Neutrophil (primary cell): ENCODE measurements around the gene CRADD.

Experiments used
- H3K27ac ChIP-seq: fragments of 200-600 bp; sonication (generic); 2 replicates; pipeline ENCODE4 v1.5.1; 2016; ENCODE audit warnings: mild to moderate bottlenecking, moderate library complexity
- H3K27me3 ChIP-seq: fragments of 200-600 bp; sonication (generic); 2 replicates; pipeline ENCODE4 v1.6.0; 2016; ENCODE audit warnings: mild to moderate bottlenecking
- H3K36me3 ChIP-seq: fragments of 200-600 bp; sonication (generic); 2 replicates; pipeline ENCODE4 v1.5.1; 2017
- H3K4me1 ChIP-seq, 2 experiments: fragments of 200-600 bp in 1 of 2; sonication (generic) in 1 of 2; 1 replicate in 1 of 2; 2 replicates in 1 of 2; pipeline versions ENCODE4 v1.5.1 to v1.6.1; 2013 to 2016; ENCODE audit warnings: low read depth in 1 of 2, low read length in 1 of 2, mild to moderate bottlenecking in 1 of 2, moderate library complexity in 1 of 2; ENCODE audit not compliant: control insufficient read depth in 1 of 2, insufficient read depth in 1 of 2
- H3K4me3 ChIP-seq, 2 experiments: fragments of 200-600 bp in 1 of 2; sonication (generic) in 1 of 2; 1 replicate in 1 of 2; 2 replicates in 1 of 2; pipeline ENCODE4 v1.5.1; 2013 to 2016; ENCODE audit warnings: low read depth in 1 of 2, low read length in 1 of 2, mild to moderate bottlenecking in 1 of 2, moderate library complexity in 1 of 2
- H3K9me3 ChIP-seq: fragments of 200-600 bp; sonication (generic); 2 replicates; pipeline ENCODE4 v1.5.1; 2016
- TF ChIP-seq, protein P1 (sequence below): fragments of 200-600 bp; sonication (generic); IDR thresholded peaks from 2 replicates; pipeline ENCODE4 v1.5.1; 2016; ENCODE audit warnings: antibody characterized with exemption

The CRADD gene

DNA sequence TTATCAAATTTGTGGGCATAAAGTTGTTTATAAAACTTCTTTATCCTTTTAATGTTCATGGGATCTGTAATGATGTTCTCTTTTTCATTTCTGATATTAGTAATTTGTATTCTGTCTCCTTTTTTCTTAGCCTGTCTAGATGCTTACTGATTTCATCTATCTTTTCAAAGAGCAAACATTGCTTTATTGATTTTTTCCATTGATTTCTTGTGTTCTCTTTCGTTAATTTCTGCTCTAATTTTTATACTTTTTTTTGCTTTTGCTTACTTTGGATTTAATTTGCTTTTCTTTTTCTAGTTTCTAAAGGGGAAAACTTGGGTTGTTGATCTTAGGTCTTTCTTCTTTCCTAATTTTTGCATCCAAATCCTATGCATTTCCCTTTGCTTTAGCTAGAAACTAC lies 42.5 kb downstream of the CRADD start:
- H3K4me1 ChIP-seq: no peaks in the 10 kb centered on the region
- H3K27ac ChIP-seq: no peak overlapping the region
- H3K4me3 ChIP-seq: no peak overlapping the region
- no peaks in the 10 kb centered on the region for H3K27me3 ChIP-seq
- TF ChIP-seq, protein P1, sequence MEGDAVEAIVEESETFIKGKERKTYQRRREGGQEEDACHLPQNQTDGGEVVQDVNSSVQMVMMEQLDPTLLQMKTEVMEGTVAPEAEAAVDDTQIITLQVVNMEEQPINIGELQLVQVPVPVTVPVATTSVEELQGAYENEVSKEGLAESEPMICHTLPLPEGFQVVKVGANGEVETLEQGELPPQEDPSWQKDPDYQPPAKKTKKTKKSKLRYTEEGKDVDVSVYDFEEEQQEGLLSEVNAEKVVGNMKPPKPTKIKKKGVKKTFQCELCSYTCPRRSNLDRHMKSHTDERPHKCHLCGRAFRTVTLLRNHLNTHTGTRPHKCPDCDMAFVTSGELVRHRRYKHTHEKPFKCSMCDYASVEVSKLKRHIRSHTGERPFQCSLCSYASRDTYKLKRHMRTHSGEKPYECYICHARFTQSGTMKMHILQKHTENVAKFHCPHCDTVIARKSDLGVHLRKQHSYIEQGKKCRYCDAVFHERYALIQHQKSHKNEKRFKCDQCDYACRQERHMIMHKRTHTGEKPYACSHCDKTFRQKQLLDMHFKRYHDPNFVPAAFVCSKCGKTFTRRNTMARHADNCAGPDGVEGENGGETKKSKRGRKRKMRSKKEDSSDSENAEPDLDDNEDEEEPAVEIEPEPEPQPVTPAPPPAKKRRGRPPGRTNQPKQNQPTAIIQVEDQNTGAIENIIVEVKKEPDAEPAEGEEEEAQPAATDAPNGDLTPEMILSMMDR: no peak
- H3K9me3 ChIP-seq: no peaks in the 10 kb centered on the region
- no peaks in the 10 kb centered on the region for H3K36me3 ChIP-seq

DNA sequence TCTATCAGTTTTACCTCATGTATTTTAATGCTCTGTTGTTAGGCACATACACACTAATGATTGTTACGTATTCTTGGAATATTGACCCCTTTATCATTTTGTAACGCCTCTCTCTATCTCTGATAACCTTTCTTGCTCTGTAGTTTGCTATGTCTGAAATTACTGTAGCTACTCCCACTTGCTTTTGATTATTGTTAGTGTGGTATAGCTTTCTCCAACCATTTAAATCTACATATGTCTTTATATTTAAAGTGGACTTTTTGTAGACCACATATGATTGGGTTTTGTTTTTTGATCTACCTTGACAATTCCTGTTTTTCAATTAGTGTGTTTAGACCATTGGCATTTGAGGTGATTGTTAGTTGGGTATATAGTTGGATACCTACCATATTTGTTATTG lies 43.4 kb downstream of the CRADD start:
- no peaks in the 10 kb centered on the region for H3K27me3 ChIP-seq
- TF ChIP-seq, protein P1: no peak
- H3K27ac ChIP-seq: no peak overlapping the region
- H3K9me3 ChIP-seq: no peaks in the 10 kb centered on the region
- H3K36me3 ChIP-seq: no peaks in the 10 kb centered on the region
- no peak overlapping the region for H3K4me3 ChIP-seq
- H3K4me1 ChIP-seq: no peaks in the 10 kb centered on the region

- Histone ChIP-seq H3K36me3 (no peaks in the 10 kb centered on the region), H3K4me3 (no peak overlapping the region), H3K27me3 (no peaks in the 10 kb centered on the region), H3K27ac (no peak overlapping the region), H3K9me3 (no peaks in the 10 kb centered on the region), H3K4me1 (no peaks in the 10 kb centered on the region)
- TF ChIP-seq, protein P1: no peak
Measured at GRCh38 chr12:93722179-93722578, 45.0 kb downstream of the CRADD start.

DNA sequence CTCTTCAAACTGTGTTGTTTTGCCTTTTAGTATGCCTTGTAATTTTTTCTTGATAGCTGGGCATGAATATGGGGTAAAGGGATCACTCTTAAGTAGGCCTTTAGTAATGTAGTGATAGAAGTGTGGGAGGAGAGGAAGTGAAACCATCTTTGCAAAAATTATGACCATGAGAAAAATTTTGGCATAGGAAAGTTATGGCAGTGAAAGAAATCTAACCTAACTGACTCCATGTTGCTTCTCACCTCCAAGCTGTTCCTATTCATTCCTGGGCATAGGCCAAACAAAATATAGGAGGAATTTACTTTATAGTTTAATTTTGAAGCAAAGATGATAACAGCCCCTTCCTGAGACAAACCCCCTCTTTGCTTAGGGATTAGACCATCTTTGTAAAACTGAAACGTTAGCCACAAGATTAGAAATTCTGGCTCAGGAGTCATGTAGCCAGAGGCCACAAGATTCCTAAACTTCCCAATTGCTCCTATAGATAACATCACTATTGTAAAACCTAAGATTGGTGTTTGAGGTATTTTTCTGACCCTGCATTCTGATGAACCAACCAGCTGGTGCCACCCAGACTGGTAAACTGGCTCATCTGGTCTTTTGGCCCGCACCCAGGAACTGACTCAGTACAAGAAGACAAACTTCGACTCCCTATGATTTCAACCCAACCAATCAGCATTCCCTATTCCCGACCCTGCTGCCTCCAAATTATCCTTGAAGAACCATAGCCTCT lies 45.8 kb downstream of the CRADD start:
- H3K4me3 ChIP-seq: no peak overlapping the region
- H3K4me1 ChIP-seq: no peaks in the 10 kb centered on the region
- H3K27me3 ChIP-seq: no peaks in the 10 kb centered on the region
- no peaks in the 10 kb centered on the region for H3K9me3 ChIP-seq
- H3K27ac ChIP-seq: no peak overlapping the region
- no peaks in the 10 kb centered on the region for H3K36me3 ChIP-seq
- TF ChIP-seq, protein P1: no peak

DNA sequence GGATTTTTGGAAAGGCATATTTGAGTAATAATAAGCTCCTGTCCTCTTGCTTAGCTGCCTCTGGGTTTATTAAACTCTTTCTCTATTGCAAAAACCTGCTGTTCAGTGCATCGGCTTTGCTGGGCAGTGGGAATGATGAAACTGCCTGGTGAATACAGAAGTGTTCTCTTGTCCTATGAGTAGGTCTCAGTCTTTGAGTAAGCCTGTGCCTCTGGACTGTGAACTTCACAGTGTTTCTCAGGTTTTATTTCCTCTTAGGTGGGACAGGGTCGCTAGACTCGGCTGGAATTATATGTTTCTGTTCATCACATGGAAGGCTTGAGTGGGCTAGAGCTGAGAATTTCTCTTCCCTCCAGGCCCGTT lies 46.4 kb downstream of the CRADD start:
- H3K4me1 ChIP-seq: no peaks in the 10 kb centered on the region
- no peak overlapping the region for H3K4me3 ChIP-seq
- H3K27ac ChIP-seq: no peak overlapping the region
- no peaks in the 10 kb centered on the region for H3K36me3 ChIP-seq
- no peaks in the 10 kb centered on the region for H3K9me3 ChIP-seq
- TF ChIP-seq, protein P1: no peak
- no peaks in the 10 kb centered on the region for H3K27me3 ChIP-seq
